Bronchial epithelial cell (primary cell): Measurements from ENCODE around the gene ARID3C. TPM values are rescaled to one million over a fixed set of nuclear protein-coding genes. Genes with fewer than 3 reads are reported as not detected.

Experiments used
- DNase-seq: peaks from one replicate; pipeline ENCODE4 v3.0.0-alpha.2; 2010; ENCODE audit warnings: low read depth
- FAIRE-seq: peaks from 2 replicates; lab custom pipeline; 2011; peaks lifted over from hg19 to GRCh38; lab: Jason Lieb, UNC
- H3K27me3 ChIP-seq: 2 replicates; pipeline ENCODE4 v1.5.1; 2011; ENCODE audit warnings: low read length; ENCODE audit not compliant: control insufficient read depth, insufficient read depth
- H3K36me3 ChIP-seq: 2 replicates; pipeline ENCODE4 v1.5.1; 2011; ENCODE audit warnings: low read length; ENCODE audit not compliant: control insufficient read depth, insufficient read depth
- H3K4me3 ChIP-seq: 2 replicates; pipeline ENCODE4 v1.5.1; 2011; ENCODE audit warnings: mild to moderate bottlenecking, low read depth, low read length, control low read depth
- CTCF ChIP-seq: IDR thresholded peaks from 2 replicates; pipeline ENCODE4 v1.5.1; 2011; ENCODE audit warnings: mild to moderate bottlenecking, moderate library complexity, low read length, control low read depth, inconsistent platforms; ENCODE audit not compliant: insufficient read depth, severe bottlenecking
- total RNA-seq: library from RNA; depleted of rRNA; stranded (reverse); fragments of >200 nt; gene quantifications from 2 replicates; pipeline ENCODE4 v1.2.1, GENCODE V29; 2014

Gene ARID3C
- total RNA-seq, 1 donor from 2014 or later = 0.26 TPM

- Histone ChIP-seq H3K36me3 (peaks cover 12% of the 10 kb centered on the region), H3K4me3 (peak within 1 kb of the TSS; percentile 78), H3K27me3 (peaks cover 18% of the 10 kb centered on the region)
- DNase-seq (peak; percentile 89), FAIRE-seq (peak; percentile 88)
- no peak for TF ChIP-seq CTCF
These were observed 8.5 kb downstream of the ARID3C start, which contains the start of gene DCTN3 for GRCh38 chr9:34620061-34620994. Gene DCTN3 (minus strand): TSS chr9:34620495. CDS start chr9:34620464, 31 bp downstream.

GRCh38 chr9:34615132-34615531 is 13.7 kb downstream of the ARID3C start:
- Histone ChIP-seq H3K36me3 (peaks cover 12% of the 10 kb centered on the region), H3K27me3 (no peaks in the 10 kb centered on the region), H3K4me3 (no peak overlapping the region)
- FAIRE-seq = no peak
- TF ChIP-seq CTCF = no peak
- DNase-seq = no peak

- peak overlapping the region; percentile 83 for H3K4me3 ChIP-seq
- FAIRE-seq = no peak
- no peaks in the 10 kb centered on the region for H3K27me3 ChIP-seq
- peak; percentile 94 for TF ChIP-seq CTCF
- DNase-seq = peak; percentile 88
- peaks cover 10% of the 10 kb centered on the region for H3K36me3 ChIP-seq
These were observed 16.0 kb downstream of the ARID3C start for GRCh38 chr9:34612788-34613390.

- DNase-seq = peak; percentile 54
- no peaks in the 10 kb centered on the region for H3K27me3 ChIP-seq
- no peak for FAIRE-seq
- TF ChIP-seq CTCF = no peak
- H3K36me3 ChIP-seq = peaks cover 6% of the 10 kb centered on the region
- H3K4me3 ChIP-seq = peak within 1 kb of the TSS; percentile 83
These were observed 16.8 kb downstream of the ARID3C start, which contains the start of gene RPP25L for GRCh38 chr9:34611811-34612787. Gene RPP25L (minus strand): TSS chr9:34612097. CDS start chr9:34611296, 801 bp downstream.

- DNase-seq = no peak
- no peak for TF ChIP-seq CTCF
- FAIRE-seq = peak; percentile 32
- H3K36me3 ChIP-seq = peaks cover 3% of the 10 kb centered on the region
- no peaks in the 10 kb centered on the region for H3K27me3 ChIP-seq
- peak overlapping the region; percentile 83 for H3K4me3 ChIP-seq
These were observed 17.5 kb downstream of the ARID3C start for GRCh38 chr9:34611251-34611810.
